Measurements from ENCODE around the gene SKAP1. TPM values are rescaled to one million over a fixed set of nuclear protein-coding genes. Genes with fewer than 3 reads are reported as not detected.
A peak's percentile ranks its signal among the peaks of the same experiment; 100 is the strongest.

Gene SKAP1
- total RNA-seq, 2 donors from 2014 or later: 65.0 to 98.0 TPM

DNA sequence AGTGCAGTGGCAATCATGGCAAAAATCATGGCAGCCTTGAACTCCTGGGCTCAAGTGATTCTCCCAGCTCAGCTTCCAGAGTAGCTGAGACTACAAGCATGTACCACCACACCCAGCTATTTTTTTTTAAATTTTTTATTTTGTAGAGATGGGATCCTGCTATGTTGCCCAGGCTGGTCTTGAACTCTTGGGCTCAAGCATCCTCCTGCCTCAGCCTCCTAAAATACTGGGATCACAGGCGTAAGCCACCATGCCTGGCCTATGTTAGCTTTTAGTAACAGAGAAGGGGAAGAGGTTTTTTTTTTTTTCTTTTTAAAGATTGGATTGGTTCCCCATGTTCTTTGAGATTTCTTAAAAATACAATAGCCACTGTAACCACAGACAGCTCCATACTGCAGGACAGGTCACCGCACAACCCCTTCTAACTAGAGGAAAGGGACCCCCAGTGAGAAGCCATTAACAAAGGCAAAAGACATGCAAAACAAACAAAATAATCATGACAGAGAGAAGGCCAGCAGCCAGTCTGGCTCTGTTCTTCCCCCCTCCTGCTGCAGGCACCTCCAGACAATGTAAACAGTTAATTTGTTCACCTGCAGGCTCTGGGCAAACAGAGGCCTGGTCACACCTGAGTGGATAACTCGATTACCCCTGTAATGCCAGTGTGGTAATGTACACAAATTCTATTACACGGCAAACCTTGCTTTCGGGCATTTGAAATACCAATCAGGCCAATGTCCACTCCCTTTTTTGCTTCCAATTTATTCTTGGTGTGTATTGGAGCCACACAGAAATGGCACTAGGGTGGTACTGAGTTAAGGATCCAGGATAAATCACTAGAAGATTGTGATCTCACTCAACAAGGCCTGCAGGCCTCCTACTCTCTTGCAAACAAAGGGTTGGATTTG, 269.6 kb downstream of the SKAP1 start:
- Mint-ChIP-seq H3K27ac (peak overlapping the region in 1 of 2 donors; percentile 36), H3K9me3 (no peaks in the 10 kb centered on the region), H3K36me3 (no peaks in the 10 kb centered on the region)
- ATAC-seq (no peak), DNase-seq (ENCODE audit: low spot score in 2 of 2) (no peak)

GRCh38 chr17:48159232-48159631, 270.8 kb downstream of the SKAP1 start:
- Mint-ChIP-seq H3K27ac (no peak overlapping the region), H3K9me3 (no peaks in the 10 kb centered on the region), H3K36me3 (no peaks in the 10 kb centered on the region)
- DNase-seq (ENCODE audit: low spot score in 2 of 2): no peak
- no peak for ATAC-seq

GRCh38 chr17:48155889-48156611, 274.0 kb downstream of the SKAP1 start:
- peak overlapping the region in 1 of 2 donors; percentile 7 for H3K27ac Mint-ChIP-seq
- no peak for ATAC-seq
- H3K9me3 Mint-ChIP-seq: no peaks in the 10 kb centered on the region
- DNase-seq (ENCODE audit: low spot score in 2 of 2): no peak
- no peaks in the 10 kb centered on the region for H3K36me3 Mint-ChIP-seq

DNA sequence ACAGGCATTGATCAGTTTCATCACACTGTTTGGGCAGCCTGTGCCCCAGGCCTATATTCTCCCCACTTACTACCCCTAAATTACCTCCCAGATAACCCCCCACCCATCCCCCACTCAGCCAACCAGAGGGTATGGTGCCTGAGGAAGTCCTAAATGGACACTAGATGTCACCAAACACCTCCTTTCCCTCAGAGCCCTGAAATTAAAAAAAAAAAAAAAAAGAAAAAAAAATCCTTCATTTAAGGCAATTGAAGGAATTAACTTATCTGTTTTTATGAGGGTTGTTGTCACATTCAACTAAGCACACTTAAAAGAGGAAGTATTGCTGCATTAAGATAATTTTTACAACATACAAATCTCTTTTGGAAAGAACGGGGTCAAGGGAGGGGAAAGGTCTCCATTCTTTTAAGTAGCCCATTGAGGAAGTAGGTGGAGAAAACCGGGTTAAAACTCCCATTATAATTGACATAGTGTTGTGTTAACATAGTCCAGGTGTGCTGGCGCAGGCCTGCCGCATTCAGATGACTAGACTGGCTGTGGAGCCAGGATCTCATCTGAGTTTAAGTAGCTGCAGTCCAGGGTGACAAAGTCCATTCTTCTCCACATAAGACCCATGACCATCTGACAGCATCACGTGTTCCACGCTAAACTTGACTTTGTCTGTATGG, 276.2 kb downstream of the SKAP1 start:
- Mint-ChIP-seq H3K36me3 (peaks cover 0 to 5% of the 10 kb centered on the region in 2 donors), H3K9me3 (no peaks in the 10 kb centered on the region), H3K27ac (no peak overlapping the region)
- ATAC-seq (peak in 1 of 2 donors; percentile 34), DNase-seq (ENCODE audit: low spot score in 2 of 2) (no peak)

- ATAC-seq (no peak), DNase-seq (ENCODE audit: low spot score in 2 of 2) (no peak)
- Mint-ChIP-seq H3K36me3 (peaks cover 0 to 5% of the 10 kb centered on the region in 2 donors), H3K9me3 (no peaks in the 10 kb centered on the region), H3K27ac (no peak overlapping the region)
Observed at GRCh38 chr17:48152289-48152688, 277.7 kb downstream of the SKAP1 start.

DNA sequence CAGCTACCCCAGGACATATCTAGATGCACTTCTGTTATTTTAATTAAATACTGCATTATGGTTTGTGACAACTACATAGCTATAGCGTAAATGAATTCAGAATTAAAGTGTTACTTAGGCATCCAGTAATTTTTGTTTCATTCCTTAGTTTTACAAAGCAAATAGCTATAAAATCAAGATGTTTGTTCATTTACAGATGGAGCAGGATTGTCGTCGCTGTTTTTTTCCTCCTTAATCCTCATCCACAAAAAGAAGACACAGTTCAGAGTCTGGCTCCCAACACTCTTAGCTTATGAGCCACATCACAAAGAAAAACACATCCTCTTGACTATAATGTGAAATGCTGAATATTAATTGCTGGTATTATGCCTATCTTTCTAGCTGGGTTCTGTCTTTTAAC, 278.8 kb downstream of the SKAP1 start:
- no peaks in the 10 kb centered on the region for H3K9me3 Mint-ChIP-seq
- H3K27ac Mint-ChIP-seq: no peak overlapping the region
- ATAC-seq (no peak), DNase-seq (ENCODE audit: low spot score in 2 of 2) (no peak)
- peaks cover 0 to 5% of the 10 kb centered on the region in 2 donors for H3K36me3 Mint-ChIP-seq

DNA sequence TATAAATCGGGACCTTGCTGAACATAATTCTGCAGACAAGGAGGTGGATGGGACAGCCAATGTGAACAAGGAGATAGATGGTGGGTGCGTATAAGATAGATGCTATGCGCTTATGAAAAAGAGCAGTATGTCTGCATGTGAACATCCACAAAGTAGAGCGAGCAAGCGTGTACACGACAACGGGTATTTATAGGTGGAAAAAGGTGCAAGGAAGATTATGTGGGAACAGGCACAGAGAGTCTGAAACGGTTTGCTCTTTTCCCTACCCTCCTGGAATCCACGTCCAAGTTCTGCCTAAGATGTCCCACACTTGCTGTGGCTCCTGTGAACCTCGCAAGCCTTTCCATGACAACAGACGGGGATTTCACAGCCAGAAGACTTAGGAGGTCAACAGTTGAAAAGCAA, 279.4 kb downstream of the SKAP1 start:
- ATAC-seq (no peak), DNase-seq (ENCODE audit: low spot score in 2 of 2) (no peak)
- peak overlapping the region in 1 of 2 donors; percentile 69 for H3K27ac Mint-ChIP-seq
- no peaks in the 10 kb centered on the region for H3K9me3 Mint-ChIP-seq
- H3K36me3 Mint-ChIP-seq: peaks cover 0 to 5% of the 10 kb centered on the region in 2 donors

- Mint-ChIP-seq H3K9me3 (no peaks in the 10 kb centered on the region), H3K36me3 (peaks cover 0 to 5% of the 10 kb centered on the region in 2 donors), H3K27ac (no peak overlapping the region)
- no peak for DNase-seq (ENCODE audit: low spot score in 2 of 2)
- ATAC-seq: no peak
Observed at GRCh38 chr17:48149787-48150463, 280.1 kb downstream of the SKAP1 start.

GRCh38 chr17:48148854-48149786, 280.9 kb downstream of the SKAP1 start:
- no peaks in the 10 kb centered on the region for H3K9me3 Mint-ChIP-seq
- H3K36me3 Mint-ChIP-seq: peaks cover 0 to 5% of the 10 kb centered on the region in 2 donors
- ATAC-seq (no peak), DNase-seq (ENCODE audit: low spot score in 2 of 2) (no peak)
- no peak overlapping the region for H3K27ac Mint-ChIP-seq

- Mint-ChIP-seq H3K27ac (no peak overlapping the region), H3K9me3 (no peaks in the 10 kb centered on the region), H3K36me3 (peaks cover 0 to 5% of the 10 kb centered on the region in 2 donors)
- DNase-seq (ENCODE audit: low spot score in 2 of 2): no peak
- no peak for ATAC-seq
Observed at GRCh38 chr17:48148029-48148770, 281.8 kb downstream of the SKAP1 start.

DNA sequence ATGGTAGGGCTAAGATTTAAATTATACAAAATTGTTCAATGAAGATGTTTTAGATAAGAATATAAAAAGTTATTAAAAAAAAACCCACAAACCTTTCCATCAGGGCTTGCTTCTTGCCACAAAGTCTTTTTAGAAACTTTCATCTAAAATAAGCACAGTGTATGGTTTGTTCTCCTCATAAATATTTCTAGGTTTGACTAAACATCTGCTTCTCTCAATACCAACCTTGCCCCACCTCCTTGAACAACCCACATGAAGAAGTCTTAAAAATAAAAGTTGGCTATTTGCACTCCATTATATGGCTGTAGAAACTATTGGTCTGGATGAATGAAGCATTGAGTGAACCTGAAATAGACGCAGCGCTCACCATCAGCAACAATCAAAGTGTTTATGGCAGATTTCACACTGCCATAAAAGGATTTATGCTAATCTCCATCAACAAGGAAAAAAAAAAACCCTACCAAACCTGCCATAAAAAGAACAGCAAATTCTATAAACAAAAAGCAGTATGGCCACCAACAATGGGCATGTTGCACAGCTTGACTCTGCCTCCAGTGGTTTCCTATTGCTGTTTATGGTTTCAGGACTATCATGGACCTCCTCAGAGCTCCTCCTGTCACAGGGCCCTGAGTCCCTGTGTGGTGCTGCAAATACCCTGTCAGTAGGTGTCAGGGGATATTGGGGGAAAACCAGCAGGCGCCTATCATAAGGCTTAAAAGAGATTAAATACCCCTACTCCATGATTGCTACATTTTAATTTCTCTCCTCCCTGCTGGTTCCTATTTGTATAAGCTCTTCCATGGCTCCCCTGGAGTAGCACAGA, 284.8 kb downstream of the SKAP1 start:
- DNase-seq (ENCODE audit: low spot score in 2 of 2) (no peak), ATAC-seq (no peak)
- H3K27ac Mint-ChIP-seq: no peak overlapping the region
- H3K9me3 Mint-ChIP-seq: no peaks in the 10 kb centered on the region
- no peaks in the 10 kb centered on the region for H3K36me3 Mint-ChIP-seq

- Mint-ChIP-seq H3K36me3 (peaks cover 0 to 6% of the 10 kb centered on the region in 2 donors), H3K9me3 (no peaks in the 10 kb centered on the region)
- ATAC-seq: no peak
Observed at GRCh38 chr17:48144231-48144630, 285.8 kb downstream of the SKAP1 start.

DNA sequence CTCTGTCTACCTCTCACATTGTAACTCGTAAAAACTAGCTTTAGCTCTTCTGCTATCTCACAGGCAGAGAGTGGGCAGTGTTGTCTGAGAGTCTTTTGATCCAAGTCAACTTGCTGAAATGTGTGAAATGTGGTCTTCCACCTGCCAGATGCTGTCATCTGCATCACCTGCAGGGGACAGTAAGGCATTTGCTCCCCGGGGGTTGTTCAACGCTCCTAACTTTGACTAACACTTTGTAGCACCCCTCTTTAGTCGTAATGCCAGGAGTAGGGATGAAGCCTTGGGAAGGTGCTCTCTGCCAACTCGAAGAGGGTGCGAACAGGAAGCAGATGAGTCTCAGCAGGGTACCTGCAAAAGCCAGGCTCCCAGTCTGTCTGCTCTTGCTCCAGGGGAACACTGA, 286.4 kb downstream of the SKAP1 start:
- peaks cover 0 to 6% of the 10 kb centered on the region in 2 donors for H3K36me3 Mint-ChIP-seq

More at GRCh38 chr17:48144231-48144630, 285.8 kb downstream of the SKAP1 start:
- H3K27ac Mint-ChIP-seq: no peak overlapping the region
- no peak for DNase-seq (ENCODE audit: low spot score in 2 of 2)

DNA sequence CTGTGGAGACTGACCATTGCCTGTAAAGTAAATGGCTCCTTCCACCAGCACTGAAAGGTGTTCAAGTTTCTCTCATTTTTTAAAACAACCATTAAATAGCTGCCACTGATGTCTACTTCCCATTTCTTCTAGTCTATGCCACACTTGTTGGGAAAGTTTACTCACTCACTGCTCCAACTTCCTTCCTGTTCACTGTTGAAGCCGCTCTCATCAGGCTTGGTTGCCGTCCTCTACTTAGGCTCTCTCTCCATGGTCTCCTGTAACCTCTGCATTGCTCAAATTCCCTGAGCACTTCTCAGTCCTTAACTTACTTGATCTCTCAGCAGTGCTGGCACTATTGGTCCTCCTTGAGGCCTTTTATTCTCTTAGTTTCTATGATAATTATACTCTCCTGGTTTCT, 290.1 kb downstream of the SKAP1 start:
- no peak for ATAC-seq
- no peak for DNase-seq (ENCODE audit: low spot score in 2 of 2)
- Mint-ChIP-seq H3K27ac (peak overlapping the region; percentile 47 to 72), H3K9me3 (no peaks in the 10 kb centered on the region), H3K36me3 (peaks cover 0 to 6% of the 10 kb centered on the region in 2 donors)

More for the DNA sequence above, 286.4 kb downstream of the SKAP1 start:
- ATAC-seq (no peak), DNase-seq (ENCODE audit: low spot score in 2 of 2) (no peak)
- Mint-ChIP-seq H3K9me3 (no peaks in the 10 kb centered on the region), H3K27ac (peak overlapping the region in 1 of 2 donors; percentile 63)
